Neural progenitor cell (in vitro differentiated cells): ENCODE results near the gene PRR20E. TPM values are rescaled to one million over a fixed set of nuclear protein-coding genes. Genes with fewer than 3 reads are reported as not detected.
"Not testable (repeated sequence)": the region's sequence is repeated elsewhere in the genome, so short reads cannot be mapped to it uniquely, and the experiment has no call there.

Source experiments
- DNase-seq: peaks from one replicate; pipeline ENCODE4 v3.0.0-alpha.2; 2016; ENCODE audit warnings: low spot score
- H2AFZ ChIP-seq: fragments of 200-600 bp; sonication (generic); replicated peaks from 2 replicates; pipeline ENCODE4 v1.6.1; 2016; ENCODE audit warnings: antibody characterized with exemption
- H3F3A ChIP-seq: fragments of 200-600 bp; sonication (generic); 2 replicates; pipeline ENCODE4 v1.6.1; 2016; ENCODE audit warnings: antibody characterized with exemption, low read depth
- H3K27ac ChIP-seq: fragments of 200-600 bp; sonication (generic); 2 replicates; pipeline ENCODE4 v1.5.1; 2016; ENCODE audit warnings: mild to moderate bottlenecking
- H3K27me3 ChIP-seq: fragments of 200-600 bp; sonication (generic); 2 replicates; pipeline ENCODE4 v1.6.1; 2016; ENCODE audit warnings: mild to moderate bottlenecking, moderate library complexity
- H3K36me3 ChIP-seq: fragments of 200-600 bp; sonication (generic); 2 replicates; pipeline ENCODE4 v1.5.1; 2016
- H3K4me1 ChIP-seq: fragments of 200-600 bp; sonication (generic); 2 replicates; pipeline ENCODE4 v1.6.1; 2016; ENCODE audit warnings: mixed run types
- H3K4me2 ChIP-seq: fragments of 200-600 bp; sonication (generic); 2 replicates; pipeline ENCODE4 v1.6.1; 2016
- H3K4me3 ChIP-seq: fragments of 200-600 bp; sonication (generic); 2 replicates; pipeline ENCODE4 v1.5.1; 2016
- H3K79me2 ChIP-seq: fragments of 200-600 bp; sonication (generic); 2 replicates; pipeline ENCODE4 v1.6.1; 2016; ENCODE audit warnings: low read depth
- H3K9ac ChIP-seq: fragments of 200-600 bp; sonication (generic); 2 replicates; pipeline ENCODE4 v1.6.1; 2016
- H3K9me3 ChIP-seq: fragments of 200-600 bp; sonication (generic); 2 replicates; pipeline ENCODE4 v1.5.1; 2016; ENCODE audit warnings: low read depth
- H4K20me1 ChIP-seq: fragments of 200-600 bp; sonication (generic); 2 replicates; pipeline ENCODE4 v1.6.1; 2016; ENCODE audit warnings: low read depth
- H3K27ac Mint-ChIP-seq: 3 replicates; pipeline ENCODE4 v1.8.0; 2021; ENCODE audit warnings: mixed read lengths
- H3K27me3 Mint-ChIP-seq: 2 replicates; pipeline ENCODE4 v1.8.0; 2022; ENCODE audit warnings: low read depth, mild to moderate bottlenecking, inconsistent platforms, moderate library complexity, mixed read lengths; ENCODE audit not compliant: insufficient read depth
- H3K36me3 Mint-ChIP-seq: 3 replicates; pipeline ENCODE4 v1.8.0; 2021; ENCODE audit warnings: mixed read lengths
- H3K4me1 Mint-ChIP-seq: 3 replicates; pipeline ENCODE4 v1.8.0; 2021; ENCODE audit warnings: mixed read lengths
- H3K4me3 Mint-ChIP-seq: 3 replicates; pipeline ENCODE4 v1.8.0; 2021; ENCODE audit warnings: mild to moderate bottlenecking, moderate library complexity, mixed read lengths
- H3K9me3 Mint-ChIP-seq: 3 replicates; pipeline ENCODE4 v1.8.0; 2020; ENCODE audit warnings: mixed read lengths
- CTCF ChIP-seq: fragments of 200-600 bp; sonication (generic); IDR thresholded peaks from 2 replicates; pipeline ENCODE4 v1.5.1; 2017; ENCODE audit warnings: antibody characterized with exemption, mild to moderate bottlenecking
- EZH2 ChIP-seq: fragments of 200-600 bp; sonication (generic); IDR thresholded peaks from 2 replicates; pipeline ENCODE4 v1.6.1; 2017; ENCODE audit warnings: antibody characterized with exemption, mild to moderate bottlenecking, moderate library complexity
- EZH2phosphoT487 ChIP-seq: fragments of 200-600 bp; sonication (generic); IDR thresholded peaks from 2 replicates; pipeline ENCODE4 v1.6.1; 2017; ENCODE audit warnings: antibody characterized with exemption
- total RNA-seq: library from RNA; depleted of rRNA; stranded (reverse); fragments of >200 nt; gene quantifications from 2 replicates; pipeline ENCODE4 v1.2.3, GENCODE V29; 2015; ENCODE audit warnings: low replicate concordance

PRR20E gene
- total RNA-seq = not detected in 2 replicates

DNA sequence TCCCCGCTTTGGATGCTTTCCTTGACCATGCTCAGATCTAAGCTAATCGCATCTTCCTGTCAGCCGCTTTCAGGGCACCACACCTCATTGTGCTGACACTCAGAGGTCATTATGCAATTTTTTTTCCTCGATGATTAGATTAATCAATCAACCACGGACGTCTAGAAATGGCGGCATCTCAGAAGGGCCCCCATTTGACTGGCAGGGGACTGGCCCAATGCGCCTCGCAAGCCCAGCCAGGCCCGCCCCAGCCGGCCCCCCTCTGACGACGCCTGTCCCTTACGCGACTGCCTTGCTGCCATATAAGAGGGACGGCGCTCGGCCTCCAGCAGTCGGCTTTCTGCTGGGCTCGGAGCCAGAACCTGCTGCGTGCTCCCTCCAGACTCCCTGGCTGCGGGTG lies at the start of gene PRR20E:
Gene PRR20E, plus strand, starts transcription at position 301 of the 400 bp plus-strand sequence. CDS start 387 bp downstream, outside the sequence.
- not testable (repeated sequence) for H3K4me3 ChIP-seq, DNase-seq, H3K79me2 ChIP-seq, H3K27me3 ChIP-seq, H3K27ac Mint-ChIP-seq, H3K27me3 Mint-ChIP-seq, H3K4me3 Mint-ChIP-seq, H3K36me3 ChIP-seq, H3K36me3 Mint-ChIP-seq, H3K9me3 ChIP-seq, H2AFZ ChIP-seq, H3K27ac ChIP-seq, H3F3A ChIP-seq, H4K20me1 ChIP-seq, H3K9ac ChIP-seq, H3K4me1 ChIP-seq, H3K9me3 Mint-ChIP-seq, H3K4me1 Mint-ChIP-seq, H3K4me2 ChIP-seq

DNA sequence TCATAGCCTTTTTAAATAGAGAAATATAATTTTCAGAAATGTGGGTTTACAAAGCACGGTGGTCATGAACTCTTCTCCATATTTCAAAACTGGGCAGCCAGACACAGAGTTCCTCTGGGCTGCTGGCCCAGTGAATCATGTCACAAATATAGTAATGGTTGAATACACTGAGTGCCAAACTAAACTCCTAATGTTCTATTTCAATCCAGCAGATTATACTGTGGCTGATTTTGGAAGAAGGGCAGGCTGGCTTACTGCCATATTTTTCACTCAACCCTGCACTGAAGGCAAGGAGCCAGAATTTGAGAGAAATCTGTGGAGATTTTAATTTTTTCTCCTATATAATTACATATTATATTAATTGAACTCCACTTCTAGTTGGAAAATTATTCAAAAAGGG lies 43.3 kb upstream of the PRR20E start:
- H4K20me1 ChIP-seq = no peaks in the 10 kb centered on the region
- Mint-ChIP-seq H3K9me3 (no peaks in the 10 kb centered on the region), H3K36me3 (no peaks in the 10 kb centered on the region), H3K27ac (no peak overlapping the region), H3K27me3 (no peaks in the 10 kb centered on the region), H3K4me3 (no peak overlapping the region), H3K4me1 (no peaks in the 10 kb centered on the region)
- H3K4me2 ChIP-seq = no peak overlapping the region
- no peaks in the 10 kb centered on the region for H3K4me1 ChIP-seq
- no peak overlapping the region for H2AFZ ChIP-seq
- no peak for DNase-seq
- no peaks in the 10 kb centered on the region for H3K9me3 ChIP-seq
- no peaks in the 10 kb centered on the region for H3K36me3 ChIP-seq
- H3K9ac ChIP-seq = no peak overlapping the region
- no peak overlapping the region for H3K4me3 ChIP-seq
- TF ChIP-seq EZH2phosphoT487 (no peak), CTCF (no peak), EZH2 (no peak)
- no peaks in the 10 kb centered on the region for H3K27me3 ChIP-seq
- no peaks in the 10 kb centered on the region for H3K79me2 ChIP-seq
- no peaks in the 10 kb centered on the region for H3F3A ChIP-seq
- no peak overlapping the region for H3K27ac ChIP-seq

DNA sequence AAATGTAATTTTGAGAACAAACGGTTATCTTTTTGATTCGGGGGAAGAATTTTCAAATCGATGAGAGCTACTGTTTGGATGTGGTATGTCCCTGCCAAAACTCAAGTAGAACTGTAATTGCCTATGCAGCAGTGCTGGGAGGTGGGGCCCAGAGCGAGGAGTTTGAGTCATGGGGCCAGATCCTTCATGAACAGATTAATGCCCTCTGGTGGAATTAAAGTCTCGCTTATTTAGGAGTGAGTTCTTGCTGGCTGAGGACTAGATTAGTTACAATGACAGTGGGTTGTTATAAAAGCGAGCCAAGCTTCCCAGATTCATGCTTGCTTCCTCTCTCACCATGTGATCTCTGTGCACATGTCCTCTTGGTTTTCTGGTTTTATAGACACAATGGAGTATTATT lies 38.1 kb upstream of the PRR20E start:
- no peak overlapping the region for H3K4me3 ChIP-seq
- TF ChIP-seq CTCF (no peak), EZH2 (no peak)
- H3K9ac ChIP-seq = no peak overlapping the region
- H3K4me3 Mint-ChIP-seq = no peak overlapping the region
- H3K79me2 ChIP-seq = no peaks in the 10 kb centered on the region
- peak; percentile 17 for DNase-seq
- no peaks in the 10 kb centered on the region for H3K4me1 Mint-ChIP-seq
- no peaks in the 10 kb centered on the region for H3K27me3 ChIP-seq
- no peak overlapping the region for H3K27ac Mint-ChIP-seq
- H3K9me3 Mint-ChIP-seq = no peaks in the 10 kb centered on the region
- no peaks in the 10 kb centered on the region for H3K36me3 Mint-ChIP-seq
- no peak overlapping the region for H3K27ac ChIP-seq
- H3K9me3 ChIP-seq = no peaks in the 10 kb centered on the region
- no peak overlapping the region for H3K4me2 ChIP-seq
- no peaks in the 10 kb centered on the region for H3K4me1 ChIP-seq
- H3K27me3 Mint-ChIP-seq = no peaks in the 10 kb centered on the region
- peak overlapping the region; percentile 18 for H2AFZ ChIP-seq
- H3K36me3 ChIP-seq = no peaks in the 10 kb centered on the region
- H4K20me1 ChIP-seq = no peaks in the 10 kb centered on the region
- no peaks in the 10 kb centered on the region for H3F3A ChIP-seq

- Mint-ChIP-seq H3K36me3 (no peaks in the 10 kb centered on the region), H3K4me1 (no peaks in the 10 kb centered on the region), H3K27me3 (no peaks in the 10 kb centered on the region)
Observed at GRCh38 chr13:57136093-57136492, 30.9 kb upstream of the PRR20E start.

More at GRCh38 chr13:57136093-57136492, 30.9 kb upstream of the PRR20E start:
- no peak overlapping the region for H3K27ac Mint-ChIP-seq
- H3K9ac ChIP-seq = no peak overlapping the region
- no peak for DNase-seq
- H3K4me3 ChIP-seq = no peak overlapping the region
- no peaks in the 10 kb centered on the region for H3K9me3 Mint-ChIP-seq
- no peaks in the 10 kb centered on the region for H3K9me3 ChIP-seq
- no peak overlapping the region for H3K4me3 Mint-ChIP-seq
- H3K36me3 ChIP-seq = no peaks in the 10 kb centered on the region
- no peak overlapping the region for H3K27ac ChIP-seq
- no peaks in the 10 kb centered on the region for H3K27me3 ChIP-seq
- no peaks in the 10 kb centered on the region for H3K79me2 ChIP-seq
- H3K4me2 ChIP-seq = no peak overlapping the region
- H3F3A ChIP-seq = no peaks in the 10 kb centered on the region
- H4K20me1 ChIP-seq = no peaks in the 10 kb centered on the region
- TF ChIP-seq EZH2 (no peak), CTCF (no peak), EZH2phosphoT487 (no peak)
- no peaks in the 10 kb centered on the region for H3K4me1 ChIP-seq
- H2AFZ ChIP-seq = no peak overlapping the region
